Measurements from ENCODE around the gene ARID1B. TPM values are rescaled to one million over a fixed set of nuclear protein-coding genes. Genes with fewer than 3 reads are reported as not detected.

ARID1B gene
- total and polyA plus RNA-seq, 11 donors: 15.3 to 76.1 (median 40.7) TPM

GRCh38 chr6:156760377-156760776 lies 16.8 kb upstream of the ARID1B start:
- Histone ChIP-seq H3K4me1 (no peaks in the 10 kb centered on the region), H3K9me3 (no peaks in the 10 kb centered on the region), H3K36me3 (no peaks in the 10 kb centered on the region), H3K4me3 (no peak overlapping the region), H3K27me3 (no peaks in the 10 kb centered on the region), H3K27ac (no peak overlapping the region)
- ATAC-seq (no peak), DNase-seq (no peak)
- 94 to 96% (median 94%) methylated on average over 4 of the region's 4 CpGs for WGBS, 4 donors
- no peak for TF ChIP-seq CTCF (IDR thresholded peaks at IDR 0.05)
- no peak for TF ChIP-seq POLR2A (IDR thresholded peaks at IDR 0.05)
- intact Hi-C loops (cut with DNase I): no loop called here

GRCh38 chr6:156762547-156762946 lies 14.6 kb upstream of the ARID1B start:
- Histone ChIP-seq H3K4me1 (no peaks in the 10 kb centered on the region), H3K27me3 (no peaks in the 10 kb centered on the region), H3K9me3 (no peaks in the 10 kb centered on the region), H3K4me3 (no peak overlapping the region), H3K27ac (no peak overlapping the region), H3K36me3 (no peaks in the 10 kb centered on the region)
- ATAC-seq (no peak), DNase-seq (no peak)
- 92 to 93% (median 93%) methylated on average over 7 of the region's 7 CpGs for WGBS, 4 donors
- intact Hi-C loops (cut with DNase I): no loop called here
- TF ChIP-seq CTCF (IDR thresholded peaks at IDR 0.05) (no peak), POLR2A (IDR thresholded peaks at IDR 0.05) (no peak)

GRCh38 chr6:156765117-156765516 lies 12.1 kb upstream of the ARID1B start:
- no peaks in the 10 kb centered on the region for H3K27me3 ChIP-seq
- no peaks in the 10 kb centered on the region for H3K9me3 ChIP-seq
- WGBS, 4 donors: 92 to 98% (median 97%) methylated on average over 10 of the region's 10 CpGs
- no peak overlapping the region for H3K4me3 ChIP-seq
- DNase-seq: no peak
- ATAC-seq: no peak
- H3K27ac ChIP-seq: no peak overlapping the region
- TF ChIP-seq CTCF (IDR thresholded peaks at IDR 0.05) (no peak), POLR2A (IDR thresholded peaks at IDR 0.05) (no peak)
- intact Hi-C loops (cut with DNase I): no loop called here
- no peaks in the 10 kb centered on the region for H3K36me3 ChIP-seq
- H3K4me1 ChIP-seq: no peaks in the 10 kb centered on the region

- ATAC-seq: no peak
- Histone ChIP-seq H3K27me3 (no peaks in the 10 kb centered on the region), H3K36me3 (no peaks in the 10 kb centered on the region), H3K9me3 (no peaks in the 10 kb centered on the region), H3K4me3 (no peak overlapping the region), H3K4me1 (no peaks in the 10 kb centered on the region), H3K27ac (no peak overlapping the region)
- no peak for TF ChIP-seq POLR2A (IDR thresholded peaks at IDR 0.05)
- no peak for TF ChIP-seq CTCF (IDR thresholded peaks at IDR 0.05)
- intact Hi-C loops (cut with DNase I): no loop called here
- WGBS, 4 donors: 87 to 91% (median 90%) methylated on average over 9 of the region's 9 CpGs
- no peak for DNase-seq
Measured at GRCh38 chr6:156767603-156768467, 9.3 kb upstream of the ARID1B start.
